ENCODE data around the gene NXF3.
"Not testable (repeated sequence)": the region's sequence is repeated elsewhere in the genome, so short reads cannot be mapped to it uniquely, and the experiment has no call there.

The NXF3 gene

GRCh38 chrX:103098488-103098887, 5.5 kb upstream of the NXF3 start:
- DNase-seq (ENCODE audit: low spot score in 2 of 2) (no peak), ATAC-seq (replicated peaks; ENCODE audit: extremely low read depth, poor library complexity, severe bottlenecking) (no peak)
- no peak overlapping the region for H3K4me3 Mint-ChIP-seq
- no peak overlapping the region for H3K27ac Mint-ChIP-seq (ENCODE audit: low read depth)
- H3K4me1 Mint-ChIP-seq, result no peaks in the 10 kb centered on the region
- H3K36me3 Mint-ChIP-seq (ENCODE audit: insufficient read depth), result no peaks in the 10 kb centered on the region
- no peaks in the 10 kb centered on the region for H3K9me3 Mint-ChIP-seq
- no peaks in the 10 kb centered on the region for H3K27me3 Mint-ChIP-seq

GRCh38 chrX:103081051-103081450, 11.9 kb downstream of the NXF3 start:
- Mint-ChIP-seq H3K9me3 (no peaks in the 10 kb centered on the region), H3K4me1 (no peaks in the 10 kb centered on the region), H3K4me3 (no peak overlapping the region), H3K36me3 (ENCODE audit: insufficient read depth) (no peaks in the 10 kb centered on the region), H3K27ac (ENCODE audit: low read depth) (no peak overlapping the region), H3K27me3 (peaks cover 21% of the 10 kb centered on the region)
- no peak for DNase-seq (ENCODE audit: low spot score in 2 of 2)
- ATAC-seq (replicated peaks; ENCODE audit: extremely low read depth, poor library complexity, severe bottlenecking), result no peak

- no peak overlapping the region for H3K27ac Mint-ChIP-seq (ENCODE audit: low read depth)
- no peaks in the 10 kb centered on the region for H3K4me1 Mint-ChIP-seq
- no peaks in the 10 kb centered on the region for H3K9me3 Mint-ChIP-seq
- ATAC-seq (replicated peaks; ENCODE audit: extremely low read depth, poor library complexity, severe bottlenecking) (no peak), DNase-seq (ENCODE audit: low spot score in 2 of 2) (no peak)
- H3K4me3 Mint-ChIP-seq, result no peak overlapping the region
- peaks cover 10% of the 10 kb centered on the region for H3K27me3 Mint-ChIP-seq
- H3K36me3 Mint-ChIP-seq (ENCODE audit: insufficient read depth), result no peaks in the 10 kb centered on the region
Measured at GRCh38 chrX:103073467-103073866, 19.5 kb downstream of the NXF3 start.

- Mint-ChIP-seq H3K4me3 (no peak overlapping the region), H3K9me3 (no peaks in the 10 kb centered on the region), H3K36me3 (ENCODE audit: insufficient read depth) (no peaks in the 10 kb centered on the region), H3K27me3 (peaks cover 9% of the 10 kb centered on the region), H3K27ac (ENCODE audit: low read depth) (no peak overlapping the region), H3K4me1 (no peaks in the 10 kb centered on the region)
- ATAC-seq (replicated peaks; ENCODE audit: extremely low read depth, poor library complexity, severe bottlenecking), result no peak
- DNase-seq (ENCODE audit: low spot score in 2 of 2), result no peak
Measured at GRCh38 chrX:103066606-103067005, 26.3 kb downstream of the NXF3 start.

- no peak within 1 kb of the TSS for H3K4me3 Mint-ChIP-seq
- H3K27ac Mint-ChIP-seq (ENCODE audit: low read depth), result no peak within 1 kb of the TSS
- H3K4me1 Mint-ChIP-seq, result no peaks in the 10 kb centered on the region
- no peaks in the 10 kb centered on the region for H3K36me3 Mint-ChIP-seq (ENCODE audit: insufficient read depth)
- no peaks in the 10 kb centered on the region for H3K9me3 Mint-ChIP-seq
- ATAC-seq (replicated peaks; ENCODE audit: extremely low read depth, poor library complexity, severe bottlenecking), result no peak
- DNase-seq (ENCODE audit: low spot score in 2 of 2), result no peak
- H3K27me3 Mint-ChIP-seq, result peaks cover under 1% of the 10 kb centered on the region
Measured at GRCh38 chrX:103063918-103064434, 29.0 kb downstream of the NXF3 start, which contains the start of gene BEX1. Gene BEX1 (minus strand): TSS chrX:103064171. CDS start chrX:103063274, 897 bp downstream.

- ATAC-seq (replicated peaks; ENCODE audit: extremely low read depth, poor library complexity, severe bottlenecking), result no peak
- DNase-seq (ENCODE audit: low spot score in 2 of 2), result no peak
- no peaks in the 10 kb centered on the region for H3K9me3 Mint-ChIP-seq
- no peaks in the 10 kb centered on the region for H3K4me1 Mint-ChIP-seq
- H3K4me3 Mint-ChIP-seq, result no peak overlapping the region
- H3K27me3 Mint-ChIP-seq, result peaks cover under 1% of the 10 kb centered on the region
- no peak overlapping the region for H3K27ac Mint-ChIP-seq (ENCODE audit: low read depth)
- no peaks in the 10 kb centered on the region for H3K36me3 Mint-ChIP-seq (ENCODE audit: insufficient read depth)
Measured at GRCh38 chrX:103063191-103063845, 29.6 kb downstream of the NXF3 start.

GRCh38 chrX:103061486-103061885, 31.5 kb downstream of the NXF3 start:
- DNase-seq (ENCODE audit: low spot score in 2 of 2) (no peak), ATAC-seq (replicated peaks; ENCODE audit: extremely low read depth, poor library complexity, severe bottlenecking) (no peak)
- no peaks in the 10 kb centered on the region for H3K9me3 Mint-ChIP-seq
- peaks cover 16% of the 10 kb centered on the region for H3K27me3 Mint-ChIP-seq
- H3K4me3 Mint-ChIP-seq, result no peak overlapping the region
- no peaks in the 10 kb centered on the region for H3K36me3 Mint-ChIP-seq (ENCODE audit: insufficient read depth)
- H3K4me1 Mint-ChIP-seq, result no peaks in the 10 kb centered on the region
- H3K27ac Mint-ChIP-seq (ENCODE audit: low read depth), result no peak overlapping the region

GRCh38 chrX:103056902-103057301, 36.0 kb downstream of the NXF3 start:
- H3K27ac Mint-ChIP-seq (ENCODE audit: low read depth), result no peak overlapping the region
- H3K27me3 Mint-ChIP-seq, result peaks cover 34% of the 10 kb centered on the region
- ATAC-seq (replicated peaks; ENCODE audit: extremely low read depth, poor library complexity, severe bottlenecking) (no peak), DNase-seq (ENCODE audit: low spot score in 2 of 2) (no peak)
- H3K4me3 Mint-ChIP-seq, result no peak overlapping the region
- H3K9me3 Mint-ChIP-seq, result no peaks in the 10 kb centered on the region
- H3K36me3 Mint-ChIP-seq (ENCODE audit: insufficient read depth), result no peaks in the 10 kb centered on the region
- no peaks in the 10 kb centered on the region for H3K4me1 Mint-ChIP-seq

GRCh38 chrX:103052625-103053024, 40.3 kb downstream of the NXF3 start:
- ATAC-seq (replicated peaks; ENCODE audit: extremely low read depth, poor library complexity, severe bottlenecking) (no peak), DNase-seq (ENCODE audit: low spot score in 2 of 2) (no peak)
- Mint-ChIP-seq H3K27ac (ENCODE audit: low read depth) (no peak overlapping the region), H3K36me3 (ENCODE audit: insufficient read depth) (no peaks in the 10 kb centered on the region), H3K9me3 (no peaks in the 10 kb centered on the region), H3K4me1 (no peaks in the 10 kb centered on the region), H3K4me3 (no peak overlapping the region), H3K27me3 (peaks cover 51% of the 10 kb centered on the region)

GRCh38 chrX:103051260-103051789, 41.6 kb downstream of the NXF3 start:
- H3K4me3 Mint-ChIP-seq, result no peak overlapping the region

GRCh38 chrX:103033371-103033770, 59.6 kb downstream of the NXF3 start:
- H3K4me1 Mint-ChIP-seq; H3K4me3 Mint-ChIP-seq; ATAC-seq (replicated peaks; ENCODE audit: extremely low read depth, poor library complexity, severe bottlenecking); H3K27ac Mint-ChIP-seq (ENCODE audit: low read depth); H3K27me3 Mint-ChIP-seq; DNase-seq (ENCODE audit: low spot score in 2 of 2); H3K9me3 Mint-ChIP-seq; H3K36me3 Mint-ChIP-seq (ENCODE audit: insufficient read depth): not testable (repeated sequence)

More at GRCh38 chrX:103051260-103051789, 41.6 kb downstream of the NXF3 start:
- Mint-ChIP-seq H3K27ac (ENCODE audit: low read depth) (no peak overlapping the region), H3K36me3 (ENCODE audit: insufficient read depth) (no peaks in the 10 kb centered on the region), H3K4me1 (no peaks in the 10 kb centered on the region), H3K27me3 (peaks cover 50% of the 10 kb centered on the region), H3K9me3 (no peaks in the 10 kb centered on the region)
- ATAC-seq (replicated peaks; ENCODE audit: extremely low read depth, poor library complexity, severe bottlenecking) (no peak), DNase-seq (ENCODE audit: low spot score in 2 of 2) (no peak)

Data from central memory CD8-positive, alpha-beta T cell (primary cell).